Hypothalamus (tissue), 51 donors: ENCODE data around the gene APRT.

Experiments used
- DNase-seq, 51 donors: peaks; one replicate each; lab custom pipeline; 2025; lab: John Stamatoyannopoulos, UW

The APRT gene

GRCh38 chr16:88762258-88762870 is 49.4 kb downstream of the APRT start:
- DNase-seq: no peak

GRCh38 chr16:88761830-88762229 is 49.9 kb downstream of the APRT start:
- DNase-seq: no peak

GRCh38 chr16:88761143-88761534 is 50.6 kb downstream of the APRT start:
- DNase-seq: no peak

GRCh38 chr16:88760424-88761142 is 51.1 kb downstream of the APRT start:
- no peak for DNase-seq

GRCh38 chr16:88759976-88760350 is 51.8 kb downstream of the APRT start:
- no peak for DNase-seq
